Nephron (organoid): Measurements from ENCODE around the gene NDUFAB1.
"Not testable (repeated sequence)": the region's sequence is repeated elsewhere in the genome, so short reads cannot be mapped to it uniquely, and the experiment has no call there.

Experiments
- H3K27ac Mint-ChIP-seq, 3 experiments: 2 replicates each; pipeline ENCODE4 v1.8.0; 2020; ENCODE audit warnings: mixed read lengths in 3 of 3, mild to moderate bottlenecking in 2 of 3, moderate library complexity in 1 of 3
- H3K27me3 Mint-ChIP-seq: 2 replicates; pipeline ENCODE4 v1.8.0; 2021; ENCODE audit warnings: low read depth, mild to moderate bottlenecking, moderate library complexity, mixed read lengths
- H3K36me3 Mint-ChIP-seq: 2 replicates; pipeline ENCODE4 v1.8.0; 2020; ENCODE audit warnings: low read depth, mixed read lengths
- H3K4me1 Mint-ChIP-seq: 2 replicates; pipeline ENCODE4 v1.8.0; 2020; ENCODE audit warnings: mixed read lengths
- H3K4me3 Mint-ChIP-seq, 3 experiments: 2 replicates each; pipeline ENCODE4 v1.8.0; 2020; ENCODE audit warnings: mild to moderate bottlenecking in 3 of 3, mixed read lengths in 3 of 3, moderate library complexity in 2 of 3
- H3K9me3 Mint-ChIP-seq: 2 replicates; pipeline ENCODE4 v1.8.0; 2020; ENCODE audit warnings: mixed read lengths
- TF ChIP-seq, protein P1 (sequence below), 3 experiments: fragments of 200-600 bp; sonication (generic); IDR thresholded peaks; one replicate each; pipeline ENCODE4 v1.5.0; 2021; ENCODE audit warnings: antibody characterized with exemption in 3 of 3; ENCODE audit not compliant: unreplicated experiment in 3 of 3

Gene NDUFAB1

DNA sequence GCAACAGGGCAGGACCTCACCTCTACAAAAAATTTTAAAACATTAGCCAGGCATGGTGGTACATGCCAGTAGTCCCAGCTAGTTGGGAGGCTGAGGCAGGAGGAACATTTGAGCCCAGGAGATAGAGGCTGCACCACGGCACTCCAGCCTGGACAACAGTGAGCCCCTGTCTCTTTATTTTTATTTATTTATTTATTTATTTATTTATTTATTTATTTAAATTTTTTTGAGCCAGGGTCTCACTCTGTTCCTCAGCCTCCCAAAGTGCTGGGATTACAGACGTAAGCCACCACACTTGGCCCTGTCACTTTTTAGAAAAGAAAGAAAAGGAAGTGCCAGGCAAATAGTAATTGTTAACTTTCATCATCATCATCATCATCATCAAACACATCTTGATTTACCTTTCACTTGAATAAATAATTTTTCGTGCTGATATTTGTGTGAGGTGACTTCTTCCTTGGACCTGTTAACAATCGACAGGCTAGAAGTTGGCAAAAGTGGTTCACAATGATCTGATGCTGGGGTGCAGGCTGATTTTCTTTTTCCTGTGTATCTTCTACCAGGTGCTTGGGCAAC, 38.4 kb upstream of the NDUFAB1 start:
- TF ChIP-seq, protein P1, sequence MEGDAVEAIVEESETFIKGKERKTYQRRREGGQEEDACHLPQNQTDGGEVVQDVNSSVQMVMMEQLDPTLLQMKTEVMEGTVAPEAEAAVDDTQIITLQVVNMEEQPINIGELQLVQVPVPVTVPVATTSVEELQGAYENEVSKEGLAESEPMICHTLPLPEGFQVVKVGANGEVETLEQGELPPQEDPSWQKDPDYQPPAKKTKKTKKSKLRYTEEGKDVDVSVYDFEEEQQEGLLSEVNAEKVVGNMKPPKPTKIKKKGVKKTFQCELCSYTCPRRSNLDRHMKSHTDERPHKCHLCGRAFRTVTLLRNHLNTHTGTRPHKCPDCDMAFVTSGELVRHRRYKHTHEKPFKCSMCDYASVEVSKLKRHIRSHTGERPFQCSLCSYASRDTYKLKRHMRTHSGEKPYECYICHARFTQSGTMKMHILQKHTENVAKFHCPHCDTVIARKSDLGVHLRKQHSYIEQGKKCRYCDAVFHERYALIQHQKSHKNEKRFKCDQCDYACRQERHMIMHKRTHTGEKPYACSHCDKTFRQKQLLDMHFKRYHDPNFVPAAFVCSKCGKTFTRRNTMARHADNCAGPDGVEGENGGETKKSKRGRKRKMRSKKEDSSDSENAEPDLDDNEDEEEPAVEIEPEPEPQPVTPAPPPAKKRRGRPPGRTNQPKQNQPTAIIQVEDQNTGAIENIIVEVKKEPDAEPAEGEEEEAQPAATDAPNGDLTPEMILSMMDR (IDR thresholded peaks at IDR 0.05; ENCODE audit: unreplicated experiment in 3 of 3) = no peak
- Mint-ChIP-seq H3K27ac (no peak overlapping the region), H3K36me3 (peaks cover 40% of the 10 kb centered on the region), H3K27me3 (no peaks in the 10 kb centered on the region), H3K4me3 (no peak overlapping the region), H3K9me3 (no peaks in the 10 kb centered on the region), H3K4me1 (peaks cover 5% of the 10 kb centered on the region)

DNA sequence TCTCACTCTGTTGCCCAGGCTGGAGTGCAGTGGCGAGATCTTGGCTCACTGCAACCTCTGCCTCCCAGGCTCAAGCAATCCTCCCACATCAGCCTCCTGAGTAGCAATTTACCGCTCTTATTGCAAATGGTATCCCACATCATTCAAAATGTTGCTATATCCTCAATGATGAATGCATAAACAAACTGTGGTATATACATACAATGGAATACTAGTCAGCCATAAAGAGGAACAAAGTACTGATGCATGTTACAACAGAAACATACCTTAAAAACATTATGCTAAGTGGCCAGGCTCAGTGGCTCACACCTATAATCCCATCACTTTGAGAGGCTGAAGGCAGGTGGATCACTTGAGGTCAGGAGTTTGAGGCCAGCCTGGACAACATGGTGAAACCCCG, 35.8 kb upstream of the NDUFAB1 start:
- H3K36me3 Mint-ChIP-seq = peaks cover 57% of the 10 kb centered on the region
- not testable (repeated sequence) for H3K9me3 Mint-ChIP-seq, H3K27ac Mint-ChIP-seq, H3K4me3 Mint-ChIP-seq, H3K4me1 Mint-ChIP-seq, H3K27me3 Mint-ChIP-seq

- Mint-ChIP-seq H3K9me3 (no peaks in the 10 kb centered on the region), H3K27me3 (no peaks in the 10 kb centered on the region)
- TF ChIP-seq, protein P1 (IDR thresholded peaks at IDR 0.05; ENCODE audit: unreplicated experiment in 3 of 3) = no peak
Measured at GRCh38 chr16:23629516-23629915, 33.4 kb upstream of the NDUFAB1 start.

DNA sequence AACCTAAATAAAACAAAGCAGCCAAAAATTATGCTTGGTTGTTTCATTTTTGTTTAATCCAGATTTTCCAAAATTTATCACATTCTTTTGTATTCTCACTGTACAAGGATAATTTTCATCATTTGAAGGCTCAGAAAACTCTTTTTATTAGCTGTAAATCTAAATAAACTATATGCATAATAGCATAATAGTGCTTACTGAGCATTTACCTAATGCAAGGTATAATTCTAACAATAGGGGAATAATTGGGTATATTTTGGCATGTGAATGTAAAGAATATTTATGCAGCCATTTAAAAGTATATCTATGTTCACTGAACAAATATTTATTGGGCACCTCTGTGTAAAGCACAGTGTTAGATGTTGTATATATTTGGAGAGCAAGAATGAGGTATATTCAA, 28.0 kb upstream of the NDUFAB1 start:
- Mint-ChIP-seq H3K4me3 (no peak overlapping the region), H3K36me3 (peaks cover 60% of the 10 kb centered on the region), H3K9me3 (no peaks in the 10 kb centered on the region), H3K4me1 (no peaks in the 10 kb centered on the region), H3K27ac (no peak overlapping the region), H3K27me3 (no peaks in the 10 kb centered on the region)
- TF ChIP-seq, protein P1 (IDR thresholded peaks at IDR 0.05; ENCODE audit: unreplicated experiment in 3 of 3) = no peak

More at GRCh38 chr16:23629516-23629915, 33.4 kb upstream of the NDUFAB1 start:
- Mint-ChIP-seq H3K4me3 (no peak overlapping the region), H3K4me1 (no peaks in the 10 kb centered on the region), H3K27ac (no peak overlapping the region), H3K36me3 (peaks cover 51% of the 10 kb centered on the region)

DNA sequence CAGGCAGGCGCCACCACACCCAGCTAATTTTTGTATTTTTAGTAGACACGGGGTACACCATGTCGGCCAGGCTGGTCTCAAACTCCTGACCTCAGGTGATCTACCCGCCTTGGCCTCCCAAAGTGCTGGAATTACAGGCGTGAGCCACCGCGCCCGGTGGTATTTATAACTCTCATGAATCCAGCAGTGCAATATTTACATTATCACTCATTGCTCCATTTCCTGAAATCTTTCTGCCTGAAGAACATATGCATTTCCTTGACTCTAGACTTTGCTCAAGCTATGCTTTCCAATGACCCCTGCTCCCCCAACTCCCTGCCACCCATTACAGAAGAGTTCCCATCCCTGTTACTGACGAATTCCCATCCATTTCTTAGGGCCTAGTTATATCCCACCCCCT, 19.7 kb upstream of the NDUFAB1 start:
- Mint-ChIP-seq H3K27ac (no peak overlapping the region), H3K4me1 (no peaks in the 10 kb centered on the region), H3K36me3 (peaks cover 38% of the 10 kb centered on the region), H3K4me3 (no peak overlapping the region), H3K9me3 (no peaks in the 10 kb centered on the region), H3K27me3 (no peaks in the 10 kb centered on the region)
- TF ChIP-seq, protein P1 (IDR thresholded peaks at IDR 0.05; ENCODE audit: unreplicated experiment in 3 of 3) = no peak

GRCh38 chr16:23611936-23612335, 15.8 kb upstream of the NDUFAB1 start:
- Mint-ChIP-seq H3K4me1 (no peaks in the 10 kb centered on the region), H3K36me3 (peaks cover 20% of the 10 kb centered on the region), H3K27me3 (no peaks in the 10 kb centered on the region), H3K4me3 (no peak overlapping the region), H3K27ac (no peak overlapping the region), H3K9me3 (no peaks in the 10 kb centered on the region)
- TF ChIP-seq, protein P1 (IDR thresholded peaks at IDR 0.05; ENCODE audit: unreplicated experiment in 3 of 3) = no peak

DNA sequence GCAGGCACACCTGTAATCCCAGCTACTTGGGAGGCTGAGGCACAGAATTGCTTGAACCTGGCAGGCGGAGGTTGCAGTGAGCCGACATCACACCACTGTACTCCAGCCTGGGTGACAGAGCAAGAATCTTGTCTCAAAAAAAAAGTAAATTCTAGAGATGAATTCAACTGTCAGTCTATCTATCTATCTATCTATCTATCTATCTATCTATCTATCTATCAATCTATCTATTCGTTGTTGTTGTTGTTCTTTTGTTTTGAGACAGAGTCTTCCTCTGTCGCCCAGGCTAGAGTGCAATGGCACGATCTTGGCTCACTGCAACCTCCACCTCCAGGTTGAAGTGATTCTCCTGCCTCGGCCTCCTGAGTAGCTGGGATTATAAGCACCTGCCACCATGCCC, 14.8 kb upstream of the NDUFAB1 start:
- not testable (repeated sequence) for H3K27me3 Mint-ChIP-seq, H3K4me1 Mint-ChIP-seq, H3K4me3 Mint-ChIP-seq, H3K9me3 Mint-ChIP-seq, H3K27ac Mint-ChIP-seq
- H3K36me3 Mint-ChIP-seq = peaks cover 14% of the 10 kb centered on the region
